Measurements from ENCODE around the gene GNL1.

DNA sequence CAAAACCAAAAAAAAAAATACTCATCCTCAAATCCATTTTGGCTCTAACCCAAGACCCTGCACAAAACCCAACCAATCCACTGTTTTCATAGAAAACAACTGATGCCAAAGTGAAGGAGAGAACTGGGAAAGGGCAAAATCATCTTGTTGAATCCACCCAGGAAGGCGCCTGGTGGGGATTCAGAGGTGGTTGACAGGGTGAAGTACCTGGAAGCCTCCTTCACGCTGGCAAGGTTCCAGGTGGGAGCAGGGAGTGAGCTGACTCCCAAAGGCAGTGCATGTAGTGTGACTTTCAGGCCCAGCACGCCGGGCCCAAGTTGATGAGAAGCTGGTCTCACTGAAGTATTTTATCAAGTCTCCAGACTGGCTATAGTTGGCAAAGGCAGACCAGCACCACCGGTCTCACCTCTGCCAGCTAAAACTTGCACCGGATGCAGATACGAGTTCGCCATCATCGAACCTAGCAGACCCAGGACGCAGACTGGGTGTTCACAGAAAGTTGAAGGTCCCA is 44.2 kb upstream of the GNL1 start:
- TF ChIP-seq, protein P1, sequence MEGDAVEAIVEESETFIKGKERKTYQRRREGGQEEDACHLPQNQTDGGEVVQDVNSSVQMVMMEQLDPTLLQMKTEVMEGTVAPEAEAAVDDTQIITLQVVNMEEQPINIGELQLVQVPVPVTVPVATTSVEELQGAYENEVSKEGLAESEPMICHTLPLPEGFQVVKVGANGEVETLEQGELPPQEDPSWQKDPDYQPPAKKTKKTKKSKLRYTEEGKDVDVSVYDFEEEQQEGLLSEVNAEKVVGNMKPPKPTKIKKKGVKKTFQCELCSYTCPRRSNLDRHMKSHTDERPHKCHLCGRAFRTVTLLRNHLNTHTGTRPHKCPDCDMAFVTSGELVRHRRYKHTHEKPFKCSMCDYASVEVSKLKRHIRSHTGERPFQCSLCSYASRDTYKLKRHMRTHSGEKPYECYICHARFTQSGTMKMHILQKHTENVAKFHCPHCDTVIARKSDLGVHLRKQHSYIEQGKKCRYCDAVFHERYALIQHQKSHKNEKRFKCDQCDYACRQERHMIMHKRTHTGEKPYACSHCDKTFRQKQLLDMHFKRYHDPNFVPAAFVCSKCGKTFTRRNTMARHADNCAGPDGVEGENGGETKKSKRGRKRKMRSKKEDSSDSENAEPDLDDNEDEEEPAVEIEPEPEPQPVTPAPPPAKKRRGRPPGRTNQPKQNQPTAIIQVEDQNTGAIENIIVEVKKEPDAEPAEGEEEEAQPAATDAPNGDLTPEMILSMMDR (IDR thresholded peaks at IDR 0.05; ENCODE audit: extremely low read depth in 1 of 2, insufficient read depth in 1 of 2, low read depth in 1 of 2, low read length in 2 of 2) = no peak
- TF ChIP-seq POLR2AphosphoS5 (IDR thresholded peaks at IDR 0.05; ENCODE audit: insufficient read depth, low read depth, low read length) (peak; percentile 37), EZH2 (IDR thresholded peaks at IDR 0.05; ENCODE audit: borderline replicate concordance, low read depth, low read length, severe bottlenecking) (no peak), POLR2A (IDR thresholded peaks at IDR 0.05; ENCODE audit: low read depth, low read length) (peak; percentile 20), MYC (IDR thresholded peaks at IDR 0.05; ENCODE audit: low read depth, low read length) (no peak), GATA2 (IDR thresholded peaks at IDR 0.05; ENCODE audit: insufficient read depth, insufficient read length, low read depth, low read length) (no peak)
- TF ChIP-seq, protein P2, sequence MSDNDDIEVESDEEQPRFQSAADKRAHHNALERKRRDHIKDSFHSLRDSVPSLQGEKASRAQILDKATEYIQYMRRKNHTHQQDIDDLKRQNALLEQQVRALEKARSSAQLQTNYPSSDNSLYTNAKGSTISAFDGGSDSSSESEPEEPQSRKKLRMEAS (IDR thresholded peaks at IDR 0.05; ENCODE audit: insufficient read depth, insufficient read length) = no peak
